AML-193 (cell line): ENCODE measurements around the gene ID4.

ENCODE experiments used
- DNase-seq, 2 experiments: peaks; one replicate each; lab custom pipeline; 2025; lab: John Stamatoyannopoulos, UW

ID4 gene

GRCh38 chr6:19857703-19858102, 20.5 kb downstream of the ID4 start:
- DNase-seq: no peak

DNA sequence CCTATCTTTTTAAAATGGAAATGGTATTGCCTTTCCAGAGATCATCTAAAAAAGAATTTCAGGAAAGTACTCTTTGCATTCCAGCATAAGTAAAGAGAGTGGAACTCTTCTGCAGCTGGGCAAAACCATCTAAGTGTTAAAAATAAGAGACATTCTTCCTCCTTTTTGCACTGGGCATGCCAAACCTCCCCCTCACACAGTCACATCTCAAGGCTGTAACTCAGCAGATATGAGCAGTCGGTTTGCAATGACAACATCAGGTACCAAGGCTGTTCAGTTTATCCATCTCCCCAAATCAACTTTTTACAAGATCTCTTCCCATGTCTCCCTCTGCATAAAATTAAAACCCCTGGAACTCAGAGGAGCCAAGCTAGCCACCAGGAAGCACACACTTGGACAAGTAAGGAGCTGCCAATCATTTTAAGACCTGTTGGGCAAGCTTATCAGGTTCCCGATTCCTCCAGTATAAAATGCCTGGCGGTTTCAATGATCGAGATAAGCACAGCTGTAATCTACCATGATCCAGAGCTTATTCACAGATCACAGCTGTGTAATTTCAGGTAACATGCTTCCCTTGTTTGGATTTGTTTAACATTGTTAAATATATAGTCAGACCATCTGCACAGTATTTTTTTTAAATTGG, 23.2 kb downstream of the ID4 start:
- DNase-seq: no peak

- DNase-seq: no peak
These were observed 27.1 kb downstream of the ID4 start for GRCh38 chr6:19864285-19864684.

DNA sequence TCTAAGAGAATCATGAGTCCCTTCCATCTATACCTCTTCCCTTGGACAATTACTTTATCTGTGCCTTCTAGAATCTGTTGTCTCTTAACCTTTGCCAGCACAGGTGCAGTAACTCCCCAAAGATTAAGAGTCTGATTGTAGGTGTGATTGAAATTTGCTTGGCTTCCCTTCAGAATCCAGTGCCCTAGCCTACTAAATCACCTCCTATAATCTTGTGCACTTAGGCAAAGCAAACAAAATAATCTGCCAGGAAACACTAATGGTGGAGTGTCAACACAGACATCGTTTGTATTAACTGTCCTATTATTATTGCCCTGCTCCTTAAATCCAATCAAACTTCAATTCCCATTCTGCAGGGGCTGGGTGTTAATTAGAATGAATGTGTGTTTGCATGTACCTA, 28.0 kb downstream of the ID4 start:
- no peak for DNase-seq

DNA sequence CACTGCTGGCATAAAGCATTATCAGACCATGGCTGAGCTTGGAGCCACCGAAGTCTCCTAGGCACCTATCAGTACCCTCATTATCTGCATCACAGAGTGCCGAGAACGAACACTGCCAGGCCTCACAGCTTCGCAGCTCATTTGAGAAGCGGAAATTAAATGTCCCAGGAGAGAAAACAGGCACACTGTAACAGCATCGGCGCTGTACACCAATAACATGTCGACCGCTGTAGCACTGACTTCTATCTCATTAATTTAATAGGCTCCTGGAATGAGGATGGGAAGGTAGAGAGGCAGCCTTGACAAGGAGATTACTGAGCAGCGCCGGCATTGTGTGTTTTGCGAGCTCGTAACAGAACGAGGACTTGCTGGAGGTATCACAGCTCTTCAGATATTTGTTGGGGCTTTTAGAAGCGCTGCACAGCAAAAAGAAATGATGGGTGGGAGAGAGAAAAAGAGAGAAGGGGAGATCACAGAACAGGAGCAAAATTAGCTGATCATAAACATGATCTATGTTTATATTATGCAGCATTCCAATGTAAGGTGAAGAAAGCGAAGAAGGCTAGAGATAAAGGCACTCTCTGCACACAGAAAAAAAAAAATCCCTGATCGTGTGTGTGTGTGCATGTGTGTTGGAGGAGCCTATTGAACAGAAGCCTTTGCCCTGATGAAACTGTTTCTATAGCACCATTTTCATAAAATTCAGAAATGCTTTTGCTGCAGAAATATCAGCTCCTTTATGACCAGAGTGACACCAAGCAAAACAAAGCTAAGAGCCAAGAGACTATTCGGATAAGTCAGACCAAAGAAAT, 29.2 kb downstream of the ID4 start:
- no peak for DNase-seq

GRCh38 chr6:19866985-19867627, 29.9 kb downstream of the ID4 start:
- no peak for DNase-seq

DNA sequence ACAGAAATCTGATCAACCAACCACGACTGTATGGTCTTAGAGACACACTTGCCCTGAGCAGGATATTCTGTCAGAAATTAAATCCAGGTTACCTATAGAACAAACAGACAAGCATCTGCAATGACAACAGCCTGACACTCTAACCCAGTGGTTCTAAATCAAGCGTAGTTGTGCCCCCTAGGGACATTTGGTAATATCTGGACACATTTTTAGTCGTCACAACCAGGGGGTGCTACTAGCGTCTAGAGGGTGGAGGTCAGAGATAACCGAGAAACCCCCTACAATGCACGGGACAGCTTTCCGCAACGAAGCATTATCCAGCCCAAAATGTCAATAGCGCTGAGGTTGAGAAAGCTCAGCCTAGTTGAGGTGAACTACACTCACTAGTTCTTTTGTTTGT, 32.3 kb downstream of the ID4 start:
- DNase-seq: no peak

DNA sequence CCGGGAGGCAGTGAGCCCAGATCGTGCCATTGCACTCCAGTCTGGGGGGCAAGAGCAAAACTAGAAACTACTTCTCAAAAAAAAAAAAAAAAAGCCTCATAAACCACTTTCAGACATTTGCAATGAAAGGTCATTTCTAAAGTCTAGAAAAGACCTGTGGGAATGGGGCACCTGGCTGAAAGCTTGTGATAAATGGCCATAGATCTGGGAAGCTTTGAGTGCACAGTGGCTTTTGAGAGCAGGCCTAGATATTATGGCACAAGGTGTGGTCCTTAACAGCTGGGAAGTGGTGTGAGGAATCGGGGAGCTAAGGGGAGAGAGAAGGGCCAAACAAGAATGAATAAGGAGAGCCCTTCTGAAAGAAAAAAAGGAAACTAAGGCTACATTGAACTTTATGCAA, 33.2 kb downstream of the ID4 start:
- no peak for DNase-seq

GRCh38 chr6:19873031-19873430, 35.9 kb downstream of the ID4 start:
- no peak for DNase-seq

DNA sequence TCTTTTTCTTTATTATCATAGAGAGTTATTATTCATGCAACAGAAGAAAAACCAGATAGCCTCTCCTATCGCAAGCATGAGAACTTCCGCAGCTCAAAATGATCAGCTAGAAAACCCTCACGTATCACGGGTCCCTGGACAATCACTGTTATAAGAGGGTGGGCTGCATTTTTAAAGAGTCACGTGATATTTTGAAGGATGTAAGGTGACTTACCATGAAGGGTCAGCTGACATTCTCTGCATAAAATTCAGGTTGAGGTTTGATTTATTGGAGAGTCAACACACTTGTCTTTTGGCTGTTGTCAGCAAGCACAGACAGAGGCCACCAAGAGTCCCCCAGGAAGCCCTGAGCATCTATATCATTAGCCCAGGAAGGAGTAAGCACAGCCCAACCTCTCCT, 39.5 kb downstream of the ID4 start:
- no peak for DNase-seq

DNA sequence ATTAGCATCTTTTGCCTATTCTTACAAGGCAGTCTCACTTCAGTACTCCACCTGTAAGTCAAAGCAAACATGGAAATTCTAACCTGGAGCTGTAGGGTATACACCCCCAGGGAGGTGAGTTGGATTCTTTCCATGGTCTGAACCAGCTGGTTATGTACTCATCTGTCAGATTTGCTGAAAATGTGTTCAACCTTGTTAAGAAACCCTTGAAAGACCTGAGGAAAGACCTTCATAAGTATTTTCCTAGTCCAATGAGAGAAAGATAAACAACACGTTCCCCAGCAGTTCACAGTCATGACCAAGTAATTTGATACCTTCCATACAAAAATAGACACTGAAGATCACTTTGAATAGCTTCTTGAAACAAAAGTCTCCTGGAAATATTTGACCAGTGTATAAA, 42.5 kb downstream of the ID4 start:
- no peak for DNase-seq

- DNase-seq: no peak
These were observed 42.9 kb downstream of the ID4 start for GRCh38 chr6:19880066-19880465.

DNA sequence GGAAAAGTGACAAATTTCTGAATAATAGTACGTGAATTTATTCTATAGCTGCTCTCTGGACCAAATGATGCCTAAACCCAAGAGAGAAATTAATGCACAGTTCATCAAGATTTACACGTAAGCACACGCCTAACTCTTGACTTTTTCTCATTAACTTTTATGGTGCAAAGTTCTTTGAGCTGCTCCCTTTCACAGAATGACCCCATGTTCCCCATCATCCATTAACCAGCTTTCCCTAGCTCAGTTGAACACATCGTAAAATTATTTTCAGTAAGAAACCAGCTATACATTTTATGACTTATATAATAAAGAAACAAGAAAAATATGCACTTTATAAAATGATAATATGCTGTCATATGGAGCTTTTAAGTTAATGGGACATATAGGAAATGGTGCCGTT, 54.3 kb downstream of the ID4 start:
- DNase-seq: no peak
